Upper lobe of right lung (tissue), 1 donor: ENCODE measurements around the gene GULP1. TPM values are rescaled to one million over a fixed set of nuclear protein-coding genes. Genes with fewer than 3 reads are reported as not detected.

Experiments used
- ATAC-seq: fragments of 200-7000 bp; cut with Tn5 transposase; one replicate; pipeline ENCODE4 v1.9.1; 2020; ENCODE audit warnings: mild to moderate bottlenecking, moderate library complexity
- DNase-seq: peaks from one replicate; pipeline ENCODE4 v3.0.0-alpha.2; 2020
- H3K27ac ChIP-seq: fragments of 200-600 bp; one replicate; pipeline ENCODE4 v1.8.0; 2022
- H3K27me3 ChIP-seq: fragments of 200-600 bp; one replicate; pipeline ENCODE4 v1.8.0; 2022; ENCODE audit warnings: mild to moderate bottlenecking
- H3K36me3 ChIP-seq: fragments of 200-600 bp; one replicate; pipeline ENCODE4 v1.8.0; 2022
- H3K4me1 ChIP-seq: fragments of 200-600 bp; one replicate; pipeline ENCODE4 v1.8.0; 2022
- H3K4me3 ChIP-seq: fragments of 200-600 bp; one replicate; pipeline ENCODE4 v1.8.0; 2022; ENCODE audit warnings: mild to moderate bottlenecking
- H3K9me3 ChIP-seq: fragments of 200-600 bp; one replicate; pipeline ENCODE4 v1.8.0; 2022
- intact Hi-C: fragments of 100-400 bp; cut with DNase I; formaldehyde crosslinking; loops from one replicate; pipeline ENCODE4 v1.11.0; 2022
- long read RNA-seq: library from polyadenylated mRNA; unstranded; transcript quantifications from one replicate; pipeline ENCODE4 v2.0.0, GENCODE V29; 2021
- total RNA-seq: library from RNA; stranded (reverse); fragmentation: NEBNext Ultra II Directional; extraction: Animal tissue kit (Norgen Biotek cat#: 25700); gene quantifications from one replicate; pipeline ENCODE4 v1.2.1, GENCODE V29; 2021
- TF ChIP-seq, protein P1 (sequence below): fragments of 200-600 bp; IDR thresholded peaks from one replicate; pipeline ENCODE4 v1.8.0; 2022; ENCODE audit warnings: antibody characterized with exemption
- donor health status: DM: no; HTN: yes; CAD: no; lungs with severe emphysema.

Gene GULP1, protein sequence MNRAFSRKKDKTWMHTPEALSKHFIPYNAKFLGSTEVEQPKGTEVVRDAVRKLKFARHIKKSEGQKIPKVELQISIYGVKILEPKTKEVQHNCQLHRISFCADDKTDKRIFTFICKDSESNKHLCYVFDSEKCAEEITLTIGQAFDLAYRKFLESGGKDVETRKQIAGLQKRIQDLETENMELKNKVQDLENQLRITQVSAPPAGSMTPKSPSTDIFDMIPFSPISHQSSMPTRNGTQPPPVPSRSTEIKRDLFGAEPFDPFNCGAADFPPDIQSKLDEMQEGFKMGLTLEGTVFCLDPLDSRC
- total RNA-seq, result 30.6 TPM
- long read RNA-seq, transcript GULP1-206 (12 exons, 1,376 nt), result major isoform, 17 of 50 reads
- long read RNA-seq, transcript GULP1-201 (12 exons, 3,347 nt), result minor isoform, 5 of 50 reads
- long read RNA-seq, partial matches to known transcripts, result 1 of 50 reads
- long read RNA-seq, other reads (novel, unspliced or antisense), result 25 of 50 reads

DNA sequence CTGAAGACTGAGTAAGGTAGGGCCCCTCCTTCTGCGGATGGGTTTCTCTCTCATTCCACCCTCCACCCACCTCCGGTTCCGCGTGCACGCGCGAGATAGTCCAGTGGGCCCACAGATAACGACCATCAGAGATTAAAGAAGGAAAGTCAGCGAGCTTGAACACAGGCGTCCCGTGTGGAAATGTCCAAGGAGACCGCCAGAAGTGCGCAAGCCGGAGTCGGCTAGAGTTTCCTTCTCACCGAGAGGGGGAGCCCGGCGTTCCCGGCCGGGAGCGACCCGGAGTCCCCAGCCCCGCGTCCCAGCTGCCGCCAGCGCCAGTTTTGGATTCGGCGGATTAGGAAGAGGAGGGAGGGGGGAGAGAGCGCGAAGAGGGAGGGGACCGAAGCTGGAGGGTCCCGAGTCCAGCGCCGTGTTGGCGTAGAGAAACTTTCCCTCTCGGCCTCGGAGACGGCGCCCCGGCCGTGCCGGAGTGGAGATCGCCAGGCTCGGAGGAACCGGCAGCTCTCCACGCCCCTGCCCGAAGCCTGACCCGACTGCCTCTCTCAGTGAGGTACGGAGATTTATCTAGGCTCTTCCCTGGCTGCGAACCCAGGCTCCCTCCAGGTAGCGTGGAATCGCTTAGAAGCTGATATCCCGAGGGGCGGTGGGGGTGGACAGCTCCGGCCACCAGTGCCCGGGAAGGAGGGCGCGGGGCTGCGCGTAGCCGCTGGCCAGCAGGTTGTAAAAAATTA lies at the start of gene GULP1:
Gene GULP1 (plus strand): TSS at position 258 of the 731 bp plus-strand sequence. CDS start 185,829 bp downstream, outside the sequence.
- peak within 1 kb of the TSS; percentile 72 for H3K4me3 ChIP-seq

DNA sequence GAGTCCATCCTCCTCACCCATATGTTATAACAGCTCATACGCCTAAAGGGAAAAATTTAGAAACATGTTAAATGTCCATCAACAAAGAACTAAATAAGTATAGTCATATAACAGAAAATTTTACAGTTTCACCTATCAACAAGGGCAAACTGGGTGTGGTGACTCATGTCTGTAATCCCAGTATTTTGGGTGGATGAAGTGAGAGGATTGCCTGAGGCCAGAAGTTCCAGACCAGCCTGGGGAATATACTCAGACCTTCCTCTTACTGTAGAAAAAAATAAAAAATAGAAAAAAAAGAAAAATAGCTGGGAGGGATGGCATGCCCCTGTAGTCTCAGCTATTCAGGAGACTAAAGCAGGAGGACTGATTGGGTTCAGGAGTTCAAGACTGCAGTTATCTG lies 48.3 kb upstream of the GULP1 start:
- Histone ChIP-seq H3K27ac (no peak overlapping the region), H3K36me3 (no peaks in the 10 kb centered on the region), H3K9me3 (no peaks in the 10 kb centered on the region), H3K27me3 (no peaks in the 10 kb centered on the region), H3K4me3 (no peak overlapping the region), H3K4me1 (no peaks in the 10 kb centered on the region)
- no peak for DNase-seq
- TF ChIP-seq, protein P1, sequence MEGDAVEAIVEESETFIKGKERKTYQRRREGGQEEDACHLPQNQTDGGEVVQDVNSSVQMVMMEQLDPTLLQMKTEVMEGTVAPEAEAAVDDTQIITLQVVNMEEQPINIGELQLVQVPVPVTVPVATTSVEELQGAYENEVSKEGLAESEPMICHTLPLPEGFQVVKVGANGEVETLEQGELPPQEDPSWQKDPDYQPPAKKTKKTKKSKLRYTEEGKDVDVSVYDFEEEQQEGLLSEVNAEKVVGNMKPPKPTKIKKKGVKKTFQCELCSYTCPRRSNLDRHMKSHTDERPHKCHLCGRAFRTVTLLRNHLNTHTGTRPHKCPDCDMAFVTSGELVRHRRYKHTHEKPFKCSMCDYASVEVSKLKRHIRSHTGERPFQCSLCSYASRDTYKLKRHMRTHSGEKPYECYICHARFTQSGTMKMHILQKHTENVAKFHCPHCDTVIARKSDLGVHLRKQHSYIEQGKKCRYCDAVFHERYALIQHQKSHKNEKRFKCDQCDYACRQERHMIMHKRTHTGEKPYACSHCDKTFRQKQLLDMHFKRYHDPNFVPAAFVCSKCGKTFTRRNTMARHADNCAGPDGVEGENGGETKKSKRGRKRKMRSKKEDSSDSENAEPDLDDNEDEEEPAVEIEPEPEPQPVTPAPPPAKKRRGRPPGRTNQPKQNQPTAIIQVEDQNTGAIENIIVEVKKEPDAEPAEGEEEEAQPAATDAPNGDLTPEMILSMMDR, result no peak
- ATAC-seq, result no peak
- intact Hi-C loops, result no loop called here

More for the DNA sequence above, at the start of gene GULP1:
- Histone ChIP-seq H3K36me3 (no peaks in the 10 kb centered on the region), H3K27me3 (no peaks in the 10 kb centered on the region), H3K4me1 (peaks cover 7% of the 10 kb centered on the region), H3K9me3 (no peaks in the 10 kb centered on the region), H3K27ac (peak within 1 kb of the TSS; percentile 89)
- intact Hi-C loops, result no loop called here
- ATAC-seq, result peak; percentile 87
- TF ChIP-seq, protein P1, result peak; percentile 63
- peak; percentile 86 for DNase-seq

DNA sequence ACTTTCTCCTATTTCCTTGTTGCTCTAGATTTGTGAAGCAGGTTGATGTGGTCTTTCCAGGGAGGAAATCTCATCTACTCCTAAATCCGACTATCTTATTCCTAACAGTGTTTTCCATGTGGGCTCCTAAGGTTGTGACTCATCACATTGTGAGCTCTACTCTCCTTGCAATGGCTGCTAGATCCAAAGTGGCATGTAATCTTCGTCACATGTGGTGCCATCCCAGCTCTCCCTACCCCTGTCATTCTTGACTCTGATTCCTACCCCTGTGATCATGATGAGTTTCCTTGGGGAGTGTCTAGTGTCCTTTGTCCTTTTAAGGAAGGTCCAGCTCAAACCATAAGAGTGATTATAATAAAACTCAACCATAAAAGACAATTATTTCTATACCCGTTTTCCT lies 47.3 kb upstream of the GULP1 start:
- H3K4me3 ChIP-seq, result no peak overlapping the region
- H3K27me3 ChIP-seq, result no peaks in the 10 kb centered on the region
- no peaks in the 10 kb centered on the region for H3K4me1 ChIP-seq
- no peaks in the 10 kb centered on the region for H3K9me3 ChIP-seq
- no peak overlapping the region for H3K27ac ChIP-seq
- DNase-seq (no peak), ATAC-seq (no peak)
- intact Hi-C loops, result no loop called here
- TF ChIP-seq, protein P1, result no peak
- no peaks in the 10 kb centered on the region for H3K36me3 ChIP-seq

DNA sequence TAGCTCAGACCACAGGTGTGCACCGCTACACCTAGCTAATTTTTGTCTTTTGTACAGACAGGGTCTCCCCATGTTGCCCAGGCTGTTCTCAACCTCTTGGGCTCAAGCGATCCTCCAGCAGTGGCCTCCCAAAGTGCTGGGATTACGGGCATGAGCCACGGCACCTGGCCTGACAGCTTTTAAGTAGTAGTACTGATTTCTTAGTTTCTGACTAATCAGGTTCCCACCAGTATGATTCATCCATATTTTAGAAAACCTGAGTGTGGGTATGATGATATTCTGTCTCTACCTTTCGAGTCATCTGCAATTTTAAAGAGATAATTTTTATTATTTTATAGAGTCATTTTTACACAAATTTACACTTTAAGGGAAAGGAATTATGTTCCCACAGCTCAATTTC lies 46.4 kb upstream of the GULP1 start:
- no peak for ATAC-seq
- no peaks in the 10 kb centered on the region for H3K4me1 ChIP-seq

DNA sequence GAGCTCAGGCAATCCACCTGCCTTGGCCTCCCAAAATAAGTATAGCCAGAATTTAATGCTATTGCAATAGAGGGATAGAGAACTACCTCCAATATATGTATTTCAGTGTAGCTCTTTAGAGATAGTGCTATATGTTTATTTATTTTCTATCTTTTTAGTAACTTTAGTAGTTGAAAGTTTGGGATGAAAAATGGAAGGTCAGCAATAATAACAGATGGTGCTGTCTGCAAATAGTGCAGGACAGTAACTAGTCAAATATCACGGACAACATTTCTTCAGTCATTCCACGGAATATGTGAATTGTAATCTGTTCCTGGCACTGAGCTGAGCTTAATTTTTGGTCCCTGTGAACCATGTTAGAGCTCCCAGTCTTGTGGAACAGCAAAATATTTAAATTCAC lies 43.2 kb upstream of the GULP1 start:
- no peak for DNase-seq
- no peaks in the 10 kb centered on the region for H3K9me3 ChIP-seq
- TF ChIP-seq, protein P1, result no peak
- no peak overlapping the region for H3K27ac ChIP-seq
- no peak overlapping the region for H3K4me3 ChIP-seq
- H3K27me3 ChIP-seq, result no peaks in the 10 kb centered on the region
- H3K36me3 ChIP-seq, result no peaks in the 10 kb centered on the region
- ATAC-seq, result no peak
- intact Hi-C loops, result no loop called here
- no peaks in the 10 kb centered on the region for H3K4me1 ChIP-seq

More for the DNA sequence above, 46.4 kb upstream of the GULP1 start:
- Histone ChIP-seq H3K27me3 (no peaks in the 10 kb centered on the region), H3K9me3 (no peaks in the 10 kb centered on the region), H3K27ac (no peak overlapping the region), H3K36me3 (no peaks in the 10 kb centered on the region), H3K4me3 (no peak overlapping the region)
- intact Hi-C loops, result no loop called here
- no peak for DNase-seq
- TF ChIP-seq, protein P1, result no peak
